T-helper 22 cell (primary cell): ENCODE measurements around the gene GPAT2.
A peak's percentile ranks its signal among the peaks of the same experiment; 100 is the strongest.
"Not testable (repeated sequence)": the region's sequence is repeated elsewhere in the genome, so short reads cannot be mapped to it uniquely, and the experiment has no call there.

Source experiments
- DNase-seq: peaks from one replicate; pipeline ENCODE4 v3.0.0-alpha.2; 2020; ENCODE audit warnings: low read depth

Gene GPAT2

DNA sequence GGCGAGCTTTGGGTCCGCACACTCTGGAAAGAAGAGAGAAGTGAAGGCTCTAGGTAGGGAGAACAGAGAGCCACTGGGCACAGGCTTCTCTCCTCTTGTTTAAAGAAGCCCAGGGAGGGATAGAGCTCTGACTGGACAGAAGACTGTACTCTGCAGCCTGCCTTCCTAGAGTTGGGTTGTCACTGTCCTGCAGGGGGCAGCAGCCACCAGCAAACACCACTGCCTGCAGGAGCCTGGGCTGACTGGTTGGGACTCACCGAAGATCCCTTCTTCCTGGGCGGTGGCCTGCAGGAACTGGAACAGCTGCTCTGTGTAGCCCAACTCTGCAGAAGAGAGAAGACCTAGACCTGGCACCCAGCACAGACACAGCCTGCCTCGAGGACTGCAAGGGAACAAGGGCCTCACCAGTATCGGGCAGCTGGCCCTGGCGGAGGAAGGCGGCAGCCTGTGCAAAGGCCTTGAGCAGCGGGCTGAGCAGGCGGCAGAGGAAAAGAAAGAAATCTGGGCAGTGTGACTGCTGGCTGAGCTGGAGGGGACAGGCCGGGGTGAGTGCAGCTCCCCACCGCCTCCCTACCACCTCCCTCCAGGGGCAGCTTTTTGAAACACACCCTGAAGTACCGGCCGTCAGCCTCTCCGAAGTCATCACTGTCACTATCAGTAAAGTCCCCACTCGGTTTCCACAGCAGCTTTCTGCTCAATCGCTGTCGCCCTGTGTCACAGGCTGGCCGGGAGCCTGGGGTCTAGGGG, 11.8 kb downstream of the GPAT2 start:
- DNase-seq: peak; percentile 40

- not testable (repeated sequence) for DNase-seq
Observed at GRCh38 chr2:96022126-96022525, 12.6 kb downstream of the GPAT2 start.

GRCh38 chr2:96021142-96021541, 13.6 kb downstream of the GPAT2 start:
- not testable (repeated sequence) for DNase-seq

GRCh38 chr2:96019909-96020590, 14.7 kb downstream of the GPAT2 start:
- not testable (repeated sequence) for DNase-seq

DNA sequence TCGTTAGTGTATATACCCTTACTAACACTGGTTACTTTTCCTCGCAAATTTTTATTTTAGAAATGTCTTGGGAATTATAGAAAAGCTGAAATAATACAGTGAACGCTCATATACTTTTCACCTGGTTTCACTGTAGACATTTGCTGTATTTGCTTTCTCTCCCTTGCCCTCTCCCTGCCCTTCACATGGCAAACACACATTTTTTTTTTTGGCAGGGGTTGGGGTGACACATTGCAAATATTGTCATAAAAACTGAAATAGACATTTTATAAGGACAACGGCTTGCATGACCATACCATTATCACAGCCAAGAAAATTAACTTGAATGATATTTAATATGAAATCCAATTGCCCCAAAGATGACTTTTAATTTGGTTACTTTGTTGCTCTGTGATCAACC, 18.4 kb downstream of the GPAT2 start:
- DNase-seq: not testable (repeated sequence)

DNA sequence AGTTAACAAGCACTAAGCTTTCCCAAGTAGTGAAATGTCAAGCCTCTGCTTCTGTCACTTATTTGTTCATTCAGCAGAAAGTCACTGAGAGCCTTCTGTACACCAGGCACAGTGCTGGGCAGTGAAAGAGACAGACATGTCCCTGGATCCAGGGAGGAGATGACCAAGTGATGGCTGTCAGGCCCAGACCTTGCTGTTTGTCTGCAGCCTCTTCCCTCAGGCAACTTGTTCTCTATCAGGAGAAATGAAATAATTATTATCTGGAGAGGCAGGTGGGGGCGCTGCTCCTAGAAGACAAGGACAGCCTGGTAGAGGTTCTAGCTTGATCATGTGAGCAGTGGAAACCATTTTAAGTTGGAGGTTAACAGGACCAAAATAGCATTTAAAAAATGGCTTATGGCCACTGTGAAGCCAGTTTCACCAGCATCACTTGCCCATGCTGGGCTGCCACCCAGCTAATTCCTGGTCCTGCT, 21.9 kb downstream of the GPAT2 start:
- not testable (repeated sequence) for DNase-seq

GRCh38 chr2:96012086-96012791, 22.5 kb downstream of the GPAT2 start:
- not testable (repeated sequence) for DNase-seq

- peak; percentile 11 for DNase-seq
Observed at GRCh38 chr2:96011129-96011455, 23.6 kb downstream of the GPAT2 start.

- peak; percentile 94 for DNase-seq
Observed at GRCh38 chr2:96010320-96011128, 24.2 kb downstream of the GPAT2 start.

DNA sequence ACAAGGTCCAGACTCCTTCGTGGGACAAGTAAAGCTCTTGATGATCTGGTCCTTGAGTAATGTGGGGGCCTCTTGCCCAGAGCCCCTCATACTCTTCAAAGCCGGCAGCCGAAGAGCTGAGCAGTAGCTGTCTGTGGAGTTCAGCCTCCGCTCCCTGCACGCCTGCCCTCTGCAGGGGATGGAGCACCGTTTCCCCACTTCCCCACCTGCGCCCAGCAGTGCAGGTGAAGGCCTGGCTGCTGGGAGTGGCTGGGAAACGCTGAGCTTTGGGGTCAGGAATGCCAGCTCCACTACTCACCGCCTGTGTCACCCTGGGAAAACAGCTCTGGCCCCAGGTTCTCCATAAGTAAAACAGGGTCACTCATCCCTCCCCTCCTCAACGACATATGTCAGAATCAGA, 24.9 kb downstream of the GPAT2 start:
- DNase-seq: not testable (repeated sequence)

DNA sequence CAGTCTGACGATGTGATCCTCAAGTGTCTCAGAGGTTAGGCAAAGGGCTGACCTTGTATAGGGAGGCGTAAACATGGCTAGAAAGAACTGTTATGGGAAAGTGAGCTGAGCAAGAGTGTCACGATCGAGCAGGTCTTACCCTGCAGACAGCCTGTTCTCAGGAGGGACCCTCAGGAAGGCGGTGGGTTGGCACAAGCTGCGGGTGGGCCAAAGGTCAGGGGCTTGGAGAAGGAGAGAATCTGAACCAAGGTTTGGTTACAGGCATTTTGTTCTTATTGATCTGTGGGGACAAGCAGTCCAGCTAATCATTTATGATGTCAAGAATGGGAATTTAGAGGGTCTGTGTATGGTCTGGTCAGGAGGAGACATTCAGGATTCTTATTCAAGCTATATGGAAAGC, 26.7 kb downstream of the GPAT2 start:
- DNase-seq: not testable (repeated sequence)

- DNase-seq: not testable (repeated sequence)
Observed at GRCh38 chr2:96006248-96006647, 28.5 kb downstream of the GPAT2 start.

DNA sequence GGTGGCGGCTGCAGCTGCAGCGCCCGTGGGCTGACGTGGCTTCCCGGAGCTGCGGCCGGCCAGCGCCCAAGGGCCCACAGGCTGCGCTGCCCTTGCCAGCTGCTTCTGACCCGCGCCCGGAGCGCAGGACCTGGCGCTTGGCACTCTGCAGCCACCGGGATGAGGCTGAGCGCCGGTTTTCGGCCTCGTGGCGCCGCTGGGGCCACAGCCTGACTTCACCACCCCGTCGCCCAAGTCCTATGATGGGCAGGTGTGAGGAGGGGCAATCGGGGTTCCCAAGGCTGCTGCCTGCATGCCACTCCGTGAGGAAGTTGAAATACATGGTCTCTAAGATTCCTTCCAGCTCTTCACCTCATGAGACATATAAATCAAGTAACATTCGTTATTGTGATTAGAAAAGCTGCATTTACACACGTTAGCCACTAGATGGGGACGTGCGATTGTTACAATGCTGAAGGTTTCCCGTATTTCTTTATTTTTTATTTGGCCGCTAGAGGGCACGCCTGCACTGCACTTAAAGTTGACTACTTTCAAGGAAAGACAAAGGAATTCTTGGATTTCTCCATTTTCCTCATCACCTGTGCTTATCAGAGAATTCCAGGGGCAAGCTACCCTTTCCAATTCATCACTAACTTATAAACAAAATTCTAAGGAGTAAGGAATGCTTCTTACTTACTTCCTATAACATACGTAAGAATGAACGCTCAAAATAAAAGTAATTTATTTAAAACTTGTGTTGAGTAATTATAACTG, 42.0 kb downstream of the GPAT2 start:
- peak; percentile 22 for DNase-seq

DNA sequence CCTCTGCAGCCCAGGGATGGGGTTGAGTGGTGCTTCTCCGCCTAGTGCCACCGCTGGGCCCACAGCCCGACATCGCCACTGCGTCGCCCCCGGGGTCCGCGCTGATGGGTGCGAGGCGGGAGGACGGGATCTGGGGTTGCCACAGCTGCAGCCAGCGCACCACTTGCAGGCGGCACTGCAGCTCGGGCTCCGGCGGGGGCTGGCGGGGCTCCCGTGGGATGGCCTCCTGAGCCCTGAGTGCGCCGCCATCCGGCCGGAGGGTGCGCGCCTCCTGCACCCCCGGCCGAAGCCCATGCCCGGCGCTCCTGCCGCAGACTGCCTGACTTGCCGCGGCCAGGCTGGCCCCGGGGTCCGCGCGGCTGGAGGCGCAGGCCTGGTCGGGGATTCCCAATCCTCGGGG, 42.6 kb downstream of the GPAT2 start:
- not testable (repeated sequence) for DNase-seq

DNA sequence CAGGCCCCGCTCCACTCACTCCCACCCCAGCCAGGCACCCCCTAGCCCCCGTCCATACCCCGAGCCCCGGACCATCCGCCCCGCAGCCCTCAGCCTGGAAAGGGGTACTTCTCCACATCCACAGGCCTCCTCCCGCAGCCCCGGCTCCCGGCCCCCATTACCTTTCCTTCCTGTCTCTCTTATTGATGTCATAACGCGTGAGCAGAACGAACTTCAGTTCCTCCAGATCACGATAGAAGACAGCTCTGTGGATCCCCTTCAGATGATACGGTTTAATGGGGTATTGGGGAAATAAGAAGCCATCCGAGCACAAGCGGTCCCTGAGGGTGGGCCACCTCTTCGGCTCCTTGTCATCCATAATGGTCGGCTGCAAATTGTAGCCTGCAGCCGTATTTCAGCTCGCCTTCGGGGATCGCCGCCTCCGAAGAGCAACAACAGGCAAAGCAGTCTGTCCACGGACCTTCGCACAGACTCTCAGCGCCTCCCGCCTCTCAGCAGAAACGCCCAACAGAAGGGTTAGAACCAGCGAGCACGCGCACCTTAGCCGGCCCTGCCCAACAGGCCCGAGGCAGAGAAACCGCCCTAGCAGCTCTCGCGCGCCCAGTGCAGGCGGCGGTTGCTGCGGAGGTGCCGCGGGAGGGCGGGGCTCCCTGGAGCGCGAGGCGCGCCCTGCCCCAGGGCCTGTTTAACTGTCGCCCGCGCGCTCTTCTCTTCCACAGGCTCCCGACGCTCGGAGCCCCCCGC, 43.2 kb downstream of the GPAT2 start, which contains the start of gene ANKRD36C:
ANKRD36C (minus strand) TSS at position 474 of the 744 bp plus-strand sequence; CDS start at position 358, 116 bp downstream.
- DNase-seq: peak; percentile 16

DNA sequence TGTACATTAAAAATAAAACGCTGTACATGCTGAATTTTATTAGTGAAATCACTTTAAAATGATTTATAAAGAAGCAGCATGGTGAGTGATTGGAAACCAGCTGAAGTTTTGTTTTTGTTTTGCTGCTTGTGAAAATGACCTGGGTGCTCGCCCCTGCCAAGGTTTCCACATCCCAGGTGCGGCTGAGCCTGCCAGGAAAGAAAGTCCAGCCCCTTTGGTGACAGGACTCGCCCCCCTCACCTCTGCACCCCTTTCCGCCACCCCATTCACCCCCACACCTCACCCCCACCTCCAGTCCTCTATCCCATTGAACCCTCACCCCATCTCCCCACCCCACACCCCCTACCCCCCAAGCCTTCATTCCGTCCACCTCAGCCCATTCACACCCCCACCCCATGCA, 43.8 kb downstream of the GPAT2 start:
- not testable (repeated sequence) for DNase-seq
